ENCODE measurements around the gene MYO9B. TPM values are rescaled to one million over a fixed set of nuclear protein-coding genes. Genes with fewer than 3 reads are reported as not detected.

MYO9B gene
- total RNA-seq, 4 donors from 2014 or later, result 102 to 246 (median 151) TPM

DNA sequence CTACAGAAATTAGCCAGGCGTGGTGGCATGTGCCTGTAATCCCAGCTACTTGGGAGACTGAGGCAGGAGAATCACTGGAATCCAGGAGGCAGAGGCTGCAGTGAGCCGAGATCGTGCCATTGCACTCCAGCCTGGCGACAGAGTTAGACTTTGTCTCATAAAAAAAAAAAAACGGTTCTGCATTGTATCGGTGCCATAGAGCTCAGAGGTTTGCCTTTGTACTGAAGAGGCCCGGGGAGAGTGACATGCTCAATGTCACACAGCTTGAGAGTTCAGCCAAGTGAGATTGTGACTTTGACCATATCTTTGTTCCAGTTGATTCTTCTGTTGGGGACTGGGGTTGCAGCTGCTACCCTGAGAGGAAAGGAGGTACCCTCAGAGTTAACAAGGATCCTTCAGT lies 4.7 kb upstream of the MYO9B start:
- no peaks in the 10 kb centered on the region for H3K27me3 ChIP-seq
- no peaks in the 10 kb centered on the region for H3K9me3 ChIP-seq
- no peak for DNase-seq
- H3K4me3 ChIP-seq, result no peak overlapping the region
- H3K27ac ChIP-seq, result no peak overlapping the region
- H3K4me1 ChIP-seq, result peaks cover 7 to 23% (median 14%) of the 10 kb centered on the region in 4 donors
- WGBS, 2 donors (ENCODE audit: low coverage in 1 of 2), result 83% methylated on average over 7 of the region's 7 CpGs; no CpG with 5 or more reads in 1 of the 2 donors
- intact Hi-C loops (cut with DNase I; ENCODE audit: low total_unique reads) (loop anchor here (10.0 kb wide), 1 partner anchor 64 kb away; no protein-coding TSS in a partner anchor), in situ Hi-C loops (cut with MboI; ENCODE audit: low pct_ligation_motif_present in 1 of 4, low pct_unique_long_range_greater_than_20kb in 1 of 4, low sequenced_read_pairs in 3 of 4) (loop anchor here in 1 of 4 donors (25.0 kb wide), 1 partner anchor 216 kb away; the partner anchor contains the start of gene ANKLE1)
- H3K36me3 ChIP-seq, result peaks cover 0 to 17% (median 0%) of the 10 kb centered on the region in 4 donors
- TF ChIP-seq EP300 (IDR thresholded peaks at IDR 0.05; ENCODE audit: low read depth) (no peak), POLR2AphosphoS5 (IDR thresholded peaks at IDR 0.05) (no peak), POLR2A (IDR thresholded peaks at IDR 0.05) (no peak)

DNA sequence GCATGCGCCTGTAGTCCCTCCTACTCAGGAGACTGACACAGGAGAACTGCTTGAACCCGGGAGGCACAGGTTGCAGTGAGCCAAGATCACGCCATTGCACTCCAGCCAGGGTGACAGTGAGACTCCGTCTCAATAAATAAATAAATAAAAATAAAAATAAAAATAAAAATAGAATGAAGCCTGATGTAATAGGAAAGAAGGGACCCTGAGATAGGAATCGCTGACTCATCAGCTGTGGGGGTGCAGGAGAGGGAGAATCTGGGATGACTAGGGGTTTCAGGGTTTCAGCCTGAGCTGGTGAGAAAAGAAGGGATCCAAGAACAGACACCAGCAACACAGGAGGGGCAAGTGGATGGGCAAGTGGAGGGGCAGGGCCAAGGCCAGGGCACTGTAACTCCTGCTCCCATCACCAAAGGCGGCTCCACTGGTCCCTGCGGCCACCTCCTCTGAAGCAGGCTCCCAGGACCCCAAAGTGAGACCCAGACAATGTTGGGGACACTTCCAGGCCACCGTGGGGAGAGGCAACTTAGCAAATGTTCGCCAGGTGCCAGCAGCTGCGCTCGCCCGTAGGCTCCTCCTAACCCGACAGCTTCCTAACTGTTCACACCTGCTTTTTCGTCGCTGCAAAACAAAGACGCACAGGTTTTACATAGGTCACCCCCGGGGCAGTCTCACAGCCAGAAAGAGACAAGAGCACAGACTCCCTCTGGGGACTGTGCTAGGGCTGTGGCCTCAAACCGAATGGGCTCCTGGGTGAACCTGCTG lies 1.5 kb upstream of the MYO9B start:
- peak overlapping the region; percentile 13 to 77 (median 72) for H3K4me3 ChIP-seq
- 37% methylated on average over 17 of the region's 18 CpGs; no CpG with 5 or more reads in 1 of the 2 donors for WGBS, 2 donors (ENCODE audit: low coverage in 1 of 2)
- H3K36me3 ChIP-seq, result peaks cover 0 to 11% (median 0%) of the 10 kb centered on the region in 4 donors
- intact Hi-C loops (cut with DNase I; ENCODE audit: low total_unique reads) (loop anchor here (10.0 kb wide), 1 partner anchor 61 kb away; no protein-coding TSS in a partner anchor), in situ Hi-C loops (cut with MboI; ENCODE audit: low pct_ligation_motif_present in 1 of 4, low pct_unique_long_range_greater_than_20kb in 1 of 4, low sequenced_read_pairs in 3 of 4) (loop anchor here in 1 of 4 donors (25.0 kb wide), 1 partner anchor 213 kb away; the partner anchor contains the start of gene ANKLE1)
- peak overlapping the region; percentile 83 to 95 (median 90) for H3K27ac ChIP-seq
- H3K27me3 ChIP-seq, result no peaks in the 10 kb centered on the region
- TF ChIP-seq, protein P1, sequence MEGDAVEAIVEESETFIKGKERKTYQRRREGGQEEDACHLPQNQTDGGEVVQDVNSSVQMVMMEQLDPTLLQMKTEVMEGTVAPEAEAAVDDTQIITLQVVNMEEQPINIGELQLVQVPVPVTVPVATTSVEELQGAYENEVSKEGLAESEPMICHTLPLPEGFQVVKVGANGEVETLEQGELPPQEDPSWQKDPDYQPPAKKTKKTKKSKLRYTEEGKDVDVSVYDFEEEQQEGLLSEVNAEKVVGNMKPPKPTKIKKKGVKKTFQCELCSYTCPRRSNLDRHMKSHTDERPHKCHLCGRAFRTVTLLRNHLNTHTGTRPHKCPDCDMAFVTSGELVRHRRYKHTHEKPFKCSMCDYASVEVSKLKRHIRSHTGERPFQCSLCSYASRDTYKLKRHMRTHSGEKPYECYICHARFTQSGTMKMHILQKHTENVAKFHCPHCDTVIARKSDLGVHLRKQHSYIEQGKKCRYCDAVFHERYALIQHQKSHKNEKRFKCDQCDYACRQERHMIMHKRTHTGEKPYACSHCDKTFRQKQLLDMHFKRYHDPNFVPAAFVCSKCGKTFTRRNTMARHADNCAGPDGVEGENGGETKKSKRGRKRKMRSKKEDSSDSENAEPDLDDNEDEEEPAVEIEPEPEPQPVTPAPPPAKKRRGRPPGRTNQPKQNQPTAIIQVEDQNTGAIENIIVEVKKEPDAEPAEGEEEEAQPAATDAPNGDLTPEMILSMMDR (IDR thresholded peaks at IDR 0.05), result no peak
- TF ChIP-seq EP300 (IDR thresholded peaks at IDR 0.05; ENCODE audit: low read depth), result no peak
- no peak for TF ChIP-seq POLR2AphosphoS5 (IDR thresholded peaks at IDR 0.05)
- no peak for TF ChIP-seq POLR2A (IDR thresholded peaks at IDR 0.05)
- DNase-seq, result peak; percentile 42
- H3K4me1 ChIP-seq, result peaks cover 22 to 43% (median 35%) of the 10 kb centered on the region in 4 donors
- H3K9me3 ChIP-seq, result no peaks in the 10 kb centered on the region

DNA sequence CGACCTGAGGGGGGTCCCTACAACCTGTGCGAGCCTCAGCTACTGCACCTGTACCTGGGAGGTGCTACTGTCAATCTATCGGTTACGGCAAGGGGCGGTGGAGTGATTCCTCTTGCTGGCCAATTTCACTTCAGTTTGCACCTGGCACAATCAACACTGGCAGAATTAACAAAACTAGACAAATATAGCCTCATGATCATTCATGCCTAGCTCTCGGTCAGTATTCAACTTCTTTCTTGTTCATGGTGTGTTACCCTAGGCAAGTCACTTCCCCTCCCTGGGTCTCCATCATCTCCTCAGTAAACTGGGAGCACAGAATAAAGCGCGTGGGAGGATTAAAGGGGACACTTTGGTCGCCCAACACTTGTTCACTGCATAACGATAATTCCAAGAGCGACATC lies 943 bp upstream of the MYO9B start:
- H3K4me3 ChIP-seq, result peak overlapping the region; percentile 13 to 77 (median 72)
- H3K36me3 ChIP-seq, result peaks cover 0 to 11% (median 0%) of the 10 kb centered on the region in 4 donors
- intact Hi-C loops (cut with DNase I; ENCODE audit: low total_unique reads), result loop anchor here (10.0 kb wide), 1 partner anchor 60 kb away; no protein-coding TSS in a partner anchor
- peaks cover 22 to 48% (median 41%) of the 10 kb centered on the region in 4 donors for H3K4me1 ChIP-seq
- H3K27me3 ChIP-seq, result no peaks in the 10 kb centered on the region
- in situ Hi-C loops (cut with MboI; ENCODE audit: low pct_ligation_motif_present in 1 of 4, low pct_unique_long_range_greater_than_20kb in 1 of 4, low sequenced_read_pairs in 3 of 4), result loop anchor here in 1 of 4 donors (25.0 kb wide), 1 partner anchor 213 kb away; the partner anchor contains the start of gene ANKLE1
- TF ChIP-seq POLR2A (IDR thresholded peaks at IDR 0.05), result no peak
- TF ChIP-seq EP300 (IDR thresholded peaks at IDR 0.05; ENCODE audit: low read depth), result no peak
- TF ChIP-seq, protein P1 (IDR thresholded peaks at IDR 0.05), result no peak
- no peak for TF ChIP-seq POLR2AphosphoS5 (IDR thresholded peaks at IDR 0.05)
- DNase-seq, result no peak
- peak overlapping the region; percentile 83 to 95 (median 90) for H3K27ac ChIP-seq
- WGBS, 2 donors (ENCODE audit: low coverage in 1 of 2), result 6% methylated on average over 11 of the region's 11 CpGs; no CpG with 5 or more reads in 1 of the 2 donors
- H3K9me3 ChIP-seq, result no peaks in the 10 kb centered on the region

DNA sequence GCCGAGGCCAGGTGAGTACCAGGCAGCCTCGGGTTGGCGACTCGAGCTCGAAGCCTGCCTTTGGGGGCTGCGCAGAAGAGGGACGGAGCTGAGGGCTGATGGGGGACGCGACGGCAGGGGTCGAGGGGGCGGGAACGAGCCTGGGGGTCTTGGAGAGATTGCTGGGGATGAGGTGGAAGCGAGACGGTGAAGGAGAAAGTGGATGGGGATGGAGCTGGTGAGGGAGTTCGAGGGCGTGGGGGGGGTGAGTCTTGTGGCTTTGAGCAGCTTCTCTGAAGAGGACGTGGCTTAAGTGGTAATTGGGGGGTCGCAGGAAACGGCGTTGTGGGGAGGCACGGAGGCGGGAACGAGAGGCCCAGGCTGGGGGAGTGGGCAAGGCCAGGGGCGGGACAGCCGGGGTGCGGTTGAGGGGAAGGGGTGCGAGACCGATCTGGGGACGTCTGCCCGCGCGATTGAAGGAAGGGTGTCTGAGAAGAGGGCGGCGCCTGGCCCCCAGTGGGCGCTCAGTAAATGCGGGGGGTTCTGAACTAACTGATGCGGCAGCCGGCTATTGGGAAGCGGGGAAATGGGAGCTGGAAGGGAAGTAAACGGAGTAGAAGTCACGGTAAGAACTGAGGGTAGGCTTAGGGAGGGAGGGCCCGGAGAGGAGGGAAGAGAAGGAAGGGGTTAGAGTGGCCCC lies 426 bp downstream of the MYO9B start:
- intact Hi-C loops (cut with DNase I; ENCODE audit: low total_unique reads) (loop anchor here (10.0 kb wide), 1 partner anchor 59 kb away; no protein-coding TSS in a partner anchor), in situ Hi-C loops (cut with MboI; ENCODE audit: low pct_ligation_motif_present in 1 of 4, low pct_unique_long_range_greater_than_20kb in 1 of 4, low sequenced_read_pairs in 3 of 4) (no loop called here)
- peak; percentile 51 for DNase-seq
- 1 to 2% methylated on average over 7 to 43 of the region's 43 CpGs for WGBS, 2 donors (ENCODE audit: low coverage in 1 of 2)
- H3K4me3 ChIP-seq, result peak overlapping the region; percentile 77 to 95 (median 94)
- H3K36me3 ChIP-seq, result peaks cover 0 to 11% (median 0%) of the 10 kb centered on the region in 4 donors
- peaks cover 29 to 57% (median 45%) of the 10 kb centered on the region in 4 donors for H3K4me1 ChIP-seq
- TF ChIP-seq POLR2AphosphoS5 (IDR thresholded peaks at IDR 0.05) (no peak), EP300 (IDR thresholded peaks at IDR 0.05; ENCODE audit: low read depth) (no peak), POLR2A (IDR thresholded peaks at IDR 0.05) (no peak)
- TF ChIP-seq, protein P1 (IDR thresholded peaks at IDR 0.05), result no peak
- no peaks in the 10 kb centered on the region for H3K9me3 ChIP-seq
- no peaks in the 10 kb centered on the region for H3K27me3 ChIP-seq
- peak overlapping the region; percentile 90 to 95 (median 93) for H3K27ac ChIP-seq
